ENCODE measurements around the gene PCDHB9.
"Not testable (repeated sequence)": the region's sequence is repeated elsewhere in the genome, so short reads cannot be mapped to it uniquely, and the experiment has no call there.

The PCDHB9 gene

DNA sequence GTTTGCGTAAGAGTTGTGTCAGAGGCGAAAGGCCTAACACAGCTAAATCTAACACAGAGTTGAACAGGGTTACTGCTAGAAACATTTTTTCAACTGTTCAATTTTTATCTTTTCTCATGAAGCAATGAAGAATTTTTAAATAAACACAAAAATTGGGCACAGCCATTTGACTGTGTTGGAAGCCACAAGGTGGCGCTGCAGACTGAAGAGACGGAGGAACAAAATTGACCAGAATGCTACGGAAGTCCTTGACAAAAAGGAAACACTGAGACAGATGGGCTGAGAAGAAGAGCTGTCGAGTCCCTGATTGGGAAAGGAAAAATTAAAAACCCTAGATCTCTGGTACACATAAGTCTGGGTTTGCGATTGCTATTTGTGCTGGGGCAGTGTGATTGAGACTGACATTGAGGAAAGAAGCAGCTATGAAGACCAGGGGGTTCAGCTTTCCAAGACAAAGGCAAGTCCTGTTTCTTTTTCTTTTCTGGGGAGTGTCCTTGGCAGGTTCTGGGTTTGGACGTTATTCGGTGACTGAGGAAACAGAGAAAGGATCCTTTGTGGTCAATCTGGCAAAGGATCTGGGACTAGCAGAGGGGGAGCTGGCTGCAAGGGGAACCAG lies at the start of gene PCDHB9:
TSS of gene PCDHB9 (plus strand) at position 265 of the 616 bp plus-strand sequence. CDS start at position 423, 158 bp downstream.
- DNase-seq, result no peak
- in situ Hi-C loops (cut with HindIII; ENCODE audit: low pct_ligation_motif_present, low pct_unique_long_range_greater_than_20kb, low sequenced_read_pairs), result no loop called here

DNA sequence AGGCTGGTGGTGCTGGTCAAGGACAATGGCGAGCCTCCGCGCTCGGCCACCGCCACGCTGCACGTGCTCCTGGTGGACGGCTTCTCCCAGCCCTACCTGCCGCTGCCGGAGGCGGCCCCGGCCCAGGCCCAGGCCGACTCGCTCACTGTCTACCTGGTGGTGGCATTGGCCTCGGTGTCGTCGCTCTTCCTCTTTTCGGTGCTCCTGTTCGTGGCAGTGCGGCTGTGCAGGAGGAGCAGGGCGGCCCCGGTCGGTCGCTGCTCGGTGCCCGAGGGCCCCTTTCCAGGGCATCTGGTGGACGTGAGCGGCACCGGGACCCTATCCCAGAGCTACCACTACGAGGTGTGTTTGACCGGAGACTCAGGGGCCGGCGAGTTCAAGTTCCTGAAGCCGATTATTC lies 49.6 kb upstream of the PCDHB9 start:
- in situ Hi-C loops (cut with HindIII; ENCODE audit: low pct_ligation_motif_present, low pct_unique_long_range_greater_than_20kb, low sequenced_read_pairs); DNase-seq: not testable (repeated sequence)

GRCh38 chr5:141149812-141150211 lies 37.1 kb upstream of the PCDHB9 start, which contains the start of gene PCDHB6:
PCDHB6 (plus strand) TSS chr5:141150057; CDS start chr5:141150258, 201 bp downstream.
- in situ Hi-C loops (cut with HindIII; ENCODE audit: low pct_ligation_motif_present, low pct_unique_long_range_greater_than_20kb, low sequenced_read_pairs), result no loop called here
- DNase-seq, result no peak

- in situ Hi-C loops (cut with HindIII; ENCODE audit: low pct_ligation_motif_present, low pct_unique_long_range_greater_than_20kb, low sequenced_read_pairs), result no loop called here
- DNase-seq, result no peak
These were observed 36.6 kb upstream of the PCDHB9 start for GRCh38 chr5:141150224-141150992.

- in situ Hi-C loops (cut with HindIII; ENCODE audit: low pct_ligation_motif_present, low pct_unique_long_range_greater_than_20kb, low sequenced_read_pairs), result no loop called here
- no peak for DNase-seq
These were observed 36.0 kb upstream of the PCDHB9 start for GRCh38 chr5:141150993-141151325.

GRCh38 chr5:141151632-141152031 lies 35.3 kb upstream of the PCDHB9 start:
- DNase-seq; in situ Hi-C loops (cut with HindIII; ENCODE audit: low pct_ligation_motif_present, low pct_unique_long_range_greater_than_20kb, low sequenced_read_pairs): not testable (repeated sequence)

- DNase-seq; in situ Hi-C loops (cut with HindIII; ENCODE audit: low pct_ligation_motif_present, low pct_unique_long_range_greater_than_20kb, low sequenced_read_pairs): not testable (repeated sequence)
These were observed 34.9 kb upstream of the PCDHB9 start for GRCh38 chr5:141152096-141152495.

DNA sequence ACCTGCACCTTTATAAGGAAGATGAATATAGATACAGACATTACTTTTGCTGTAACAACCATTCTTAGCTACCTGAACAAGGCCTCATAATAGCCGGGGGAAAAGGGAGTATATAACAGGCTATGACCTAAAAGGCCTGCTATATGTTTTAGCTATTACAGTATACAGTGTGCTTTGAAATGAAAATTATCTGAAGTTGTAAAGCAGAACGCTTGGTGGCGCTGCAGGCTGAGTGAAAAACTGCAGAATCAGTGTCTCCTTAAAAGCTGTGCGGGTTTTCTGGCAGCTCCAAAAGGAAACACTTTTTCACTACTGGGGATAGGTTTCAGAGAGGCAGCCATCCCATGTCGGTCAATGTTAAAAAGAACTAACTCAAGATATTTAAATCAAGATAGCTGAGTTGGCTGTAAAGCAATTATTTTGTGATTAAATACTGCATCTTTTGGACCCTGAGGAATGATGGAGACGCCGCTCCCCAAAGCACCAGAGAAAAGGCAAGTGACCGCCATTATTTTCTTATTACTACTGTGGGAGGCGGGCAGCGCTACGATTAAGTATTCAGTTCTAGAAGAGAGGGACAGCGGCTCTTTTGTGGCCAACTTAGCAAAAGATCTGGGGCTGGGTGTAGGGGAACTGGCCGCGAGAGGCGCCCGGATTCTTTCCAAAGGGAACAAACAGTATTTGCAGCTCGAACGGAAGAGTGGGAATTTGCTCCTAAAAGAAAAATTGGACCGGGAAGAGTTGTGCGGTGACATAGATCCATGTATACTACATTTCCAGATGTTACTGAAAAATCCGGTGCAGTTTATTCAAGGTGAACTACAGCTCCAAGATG lies 31.2 kb upstream of the PCDHB9 start:
- in situ Hi-C loops (cut with HindIII; ENCODE audit: low pct_ligation_motif_present, low pct_unique_long_range_greater_than_20kb, low sequenced_read_pairs), result no loop called here

DNA sequence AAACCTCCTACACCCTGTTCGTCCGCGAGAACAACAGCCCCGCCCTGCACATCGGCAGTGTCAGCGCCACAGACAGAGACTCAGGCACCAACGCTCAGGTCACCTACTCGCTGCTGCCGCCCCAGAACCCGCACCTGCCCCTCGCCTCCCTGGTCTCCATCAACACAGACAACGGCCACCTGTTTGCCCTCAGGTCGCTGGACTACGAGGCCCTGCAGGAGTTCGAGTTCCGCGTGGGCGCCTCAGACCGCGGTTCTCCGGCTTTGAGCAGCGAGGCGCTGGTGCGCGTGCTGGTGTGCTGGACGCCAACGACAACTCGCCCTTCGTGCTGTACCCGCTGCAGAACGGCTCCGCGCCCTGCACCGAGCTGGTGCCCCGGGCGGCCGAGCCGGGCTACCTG lies 29.6 kb upstream of the PCDHB9 start:
- DNase-seq; in situ Hi-C loops (cut with HindIII; ENCODE audit: low pct_ligation_motif_present, low pct_unique_long_range_greater_than_20kb, low sequenced_read_pairs): not testable (repeated sequence)

More for the DNA sequence above, 31.2 kb upstream of the PCDHB9 start:
- DNase-seq, result no peak

- DNase-seq; in situ Hi-C loops (cut with HindIII; ENCODE audit: low pct_ligation_motif_present, low pct_unique_long_range_greater_than_20kb, low sequenced_read_pairs): not testable (repeated sequence)
These were observed 29.1 kb upstream of the PCDHB9 start for GRCh38 chr5:141157901-141158300.

DNA sequence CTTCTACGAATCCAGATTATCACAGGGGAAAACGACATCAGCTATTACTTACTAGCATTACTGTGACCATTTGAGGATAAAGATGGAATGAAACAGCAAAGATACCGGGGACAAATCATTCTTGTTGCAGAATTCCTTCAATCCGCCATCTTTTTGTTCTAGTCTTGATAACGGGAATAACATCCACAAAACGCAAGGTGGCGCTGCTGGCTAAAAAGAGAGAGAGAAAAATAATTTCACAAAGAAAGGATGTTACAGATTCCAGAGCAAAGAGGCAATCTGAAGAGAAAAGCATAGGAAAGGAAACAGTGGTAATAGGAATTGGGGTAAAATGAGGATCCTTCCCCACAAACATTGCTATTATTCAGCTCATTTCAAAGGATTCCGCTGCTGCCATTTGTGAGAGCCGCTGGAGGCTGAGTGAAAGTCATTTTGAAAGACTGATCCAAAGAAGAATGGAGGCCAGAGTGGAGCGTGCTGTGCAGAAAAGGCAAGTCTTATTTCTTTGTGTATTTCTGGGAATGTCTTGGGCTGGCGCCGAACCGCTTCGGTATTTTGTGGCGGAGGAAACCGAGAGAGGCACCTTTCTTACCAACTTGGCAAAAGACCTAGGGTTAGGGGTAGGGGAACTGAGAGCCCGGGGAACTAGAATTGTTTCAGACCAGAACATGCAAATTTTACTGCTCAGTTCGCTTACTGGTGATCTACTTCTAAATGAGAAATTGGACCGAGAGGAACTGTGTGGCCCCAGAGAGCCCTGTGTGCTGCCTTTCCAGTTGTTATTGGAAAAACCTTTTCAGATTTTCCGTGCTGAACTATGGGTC lies 14.4 kb upstream of the PCDHB9 start, which contains the start of gene PCDHB7:
TSS of gene PCDHB7 (plus strand) at position 264 of the 824 bp plus-strand sequence. CDS start at position 456, 192 bp downstream.
- DNase-seq, result peak; percentile 44
- in situ Hi-C loops (cut with HindIII; ENCODE audit: low pct_ligation_motif_present, low pct_unique_long_range_greater_than_20kb, low sequenced_read_pairs), result no loop called here

- in situ Hi-C loops (cut with HindIII; ENCODE audit: low pct_ligation_motif_present, low pct_unique_long_range_greater_than_20kb, low sequenced_read_pairs); DNase-seq: not testable (repeated sequence)
These were observed 12.5 kb upstream of the PCDHB9 start for GRCh38 chr5:141174291-141175104.

DNA sequence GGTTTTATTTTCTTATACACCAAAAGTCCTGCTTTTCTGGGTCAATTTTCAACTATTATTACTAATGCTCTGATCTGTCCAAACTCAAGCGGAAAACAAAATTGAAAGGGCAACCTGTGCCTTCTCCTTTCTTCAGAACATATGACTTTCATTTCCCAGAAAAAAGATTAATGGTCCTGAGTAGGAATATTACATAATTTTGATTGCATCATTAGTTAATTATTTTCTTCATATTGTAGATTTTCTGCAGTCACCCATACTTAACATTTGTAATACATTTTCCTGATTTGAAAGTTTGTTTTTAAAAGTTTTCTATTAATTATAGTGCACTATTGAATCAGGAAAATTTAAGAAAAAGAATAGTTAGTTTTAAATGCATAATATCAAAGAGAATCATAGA lies 11.0 kb upstream of the PCDHB9 start:
- DNase-seq, result no peak
- in situ Hi-C loops (cut with HindIII; ENCODE audit: low pct_ligation_motif_present, low pct_unique_long_range_greater_than_20kb, low sequenced_read_pairs), result no loop called here

- in situ Hi-C loops (cut with HindIII; ENCODE audit: low pct_ligation_motif_present, low pct_unique_long_range_greater_than_20kb, low sequenced_read_pairs), result not testable (repeated sequence)
- peak; percentile 45 for DNase-seq
These were observed 9.3 kb upstream of the PCDHB9 start, which contains the start of gene PCDHB8 for GRCh38 chr5:141177577-141178191. PCDHB8 (plus strand) TSS chr5:141177790; CDS start chr5:141178035, 245 bp downstream.

GRCh38 chr5:141179371-141179770 lies 7.6 kb upstream of the PCDHB9 start:
- DNase-seq; in situ Hi-C loops (cut with HindIII; ENCODE audit: low pct_ligation_motif_present, low pct_unique_long_range_greater_than_20kb, low sequenced_read_pairs): not testable (repeated sequence)

GRCh38 chr5:141179876-141180275 lies 7.1 kb upstream of the PCDHB9 start:
- in situ Hi-C loops (cut with HindIII; ENCODE audit: low pct_ligation_motif_present, low pct_unique_long_range_greater_than_20kb, low sequenced_read_pairs); DNase-seq: not testable (repeated sequence)

- in situ Hi-C loops (cut with HindIII; ENCODE audit: low pct_ligation_motif_present, low pct_unique_long_range_greater_than_20kb, low sequenced_read_pairs), result no loop called here
- DNase-seq, result no peak
These were observed 6.6 kb upstream of the PCDHB9 start for GRCh38 chr5:141180313-141180712.
